Stimulated activated CD4-positive, alpha-beta T cell treated with anti-CD3 and anti-CD28 coated beads, Interleukin-4, amount 100 ng/mL, for 48 hours (primary cell): ENCODE data around the gene TMEM255A.
A peak's percentile ranks its signal among the peaks of the same experiment; 100 is the strongest.

Experiments used
- DNase-seq, 2 donors: peaks; one replicate each; pipeline ENCODE4 v3.0.0-alpha.2; 2020; ENCODE audit warnings: low read depth in 2 of 2

TMEM255A gene

GRCh38 chrX:120269373-120270035, 41.8 kb downstream of the TMEM255A start:
- DNase-seq = no peak

GRCh38 chrX:120264341-120264740, 46.9 kb downstream of the TMEM255A start:
- no peak for DNase-seq

- no peak for DNase-seq
Observed at GRCh38 chrX:120262859-120263708, 48.2 kb downstream of the TMEM255A start.

- no peak for DNase-seq
Observed at GRCh38 chrX:120260369-120260768, 50.9 kb downstream of the TMEM255A start.

- no peak for DNase-seq
Observed at GRCh38 chrX:120253784-120254183, 57.5 kb downstream of the TMEM255A start.

- DNase-seq = peak; percentile 1 to 10
Observed at GRCh38 chrX:120251471-120252011, 59.7 kb downstream of the TMEM255A start.

- peak; percentile 66 to 81 for DNase-seq
Observed at GRCh38 chrX:120250522-120251271, 60.6 kb downstream of the TMEM255A start, which contains the start of gene ZBTB33. TSS of gene ZBTB33 (plus strand) at chrX:120250812. CDS start at chrX:120253416, 2,604 bp downstream.

- DNase-seq = peak; percentile 33 to 35
Observed at GRCh38 chrX:120244735-120245498, 66.3 kb downstream of the TMEM255A start.

- DNase-seq = no peak
Observed at GRCh38 chrX:120244395-120244734, 66.9 kb downstream of the TMEM255A start.

GRCh38 chrX:120242813-120243212, 68.4 kb downstream of the TMEM255A start:
- no peak for DNase-seq

GRCh38 chrX:120238933-120239332, 72.3 kb downstream of the TMEM255A start:
- no peak for DNase-seq

GRCh38 chrX:120236687-120237479, 74.4 kb downstream of the TMEM255A start:
- no peak for DNase-seq

- DNase-seq = no peak
Observed at GRCh38 chrX:120235284-120235683, 76.0 kb downstream of the TMEM255A start.

- DNase-seq = no peak
Observed at GRCh38 chrX:120228187-120228908, 82.9 kb downstream of the TMEM255A start.

- no peak for DNase-seq
Observed at GRCh38 chrX:120224388-120224787, 86.9 kb downstream of the TMEM255A start.

GRCh38 chrX:120223374-120223773, 87.9 kb downstream of the TMEM255A start:
- DNase-seq = no peak

GRCh38 chrX:120213438-120214265, 97.6 kb downstream of the TMEM255A start:
- peak; percentile 28 to 44 for DNase-seq
